DOHH2 (cell line): ENCODE measurements around the gene SLC12A8.

ENCODE experiments used
- EZH2phosphoT487 ChIP-seq: fragments of 200-600 bp; sonication (generic); IDR thresholded peaks from 2 replicates; pipeline ENCODE4 v1.6.1; 2017; ENCODE audit warnings: borderline replicate concordance, mild to moderate bottlenecking, antibody characterized with exemption, low read length, moderate library complexity, mixed read lengths
- TF ChIP-seq, protein P1 (sequence below): fragments of 200-600 bp; sonication (generic); IDR thresholded peaks from one replicate; pipeline ENCODE4 v1.5.1; 2014; ENCODE audit warnings: antibody characterized with exemption, mild to moderate bottlenecking, low read depth, low read length; ENCODE audit not compliant: poor library complexity, severe bottlenecking

DNA sequence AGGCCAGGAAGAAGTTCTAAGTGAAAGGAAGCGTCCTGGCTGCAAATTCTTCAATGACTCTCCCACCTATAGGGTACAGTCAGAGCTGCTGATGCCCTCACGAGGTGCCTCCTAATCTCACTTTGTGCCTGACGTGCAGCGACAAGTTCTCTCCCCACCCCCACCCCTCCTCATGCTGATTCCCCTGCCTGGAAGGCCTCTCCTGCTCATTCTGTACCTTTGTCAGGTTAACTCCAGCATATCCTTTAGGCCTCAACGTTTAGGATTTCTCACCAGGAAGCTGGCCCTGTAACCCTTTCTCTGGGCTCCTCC, 25.0 kb downstream of the SLC12A8 start:
- TF ChIP-seq, protein P1, sequence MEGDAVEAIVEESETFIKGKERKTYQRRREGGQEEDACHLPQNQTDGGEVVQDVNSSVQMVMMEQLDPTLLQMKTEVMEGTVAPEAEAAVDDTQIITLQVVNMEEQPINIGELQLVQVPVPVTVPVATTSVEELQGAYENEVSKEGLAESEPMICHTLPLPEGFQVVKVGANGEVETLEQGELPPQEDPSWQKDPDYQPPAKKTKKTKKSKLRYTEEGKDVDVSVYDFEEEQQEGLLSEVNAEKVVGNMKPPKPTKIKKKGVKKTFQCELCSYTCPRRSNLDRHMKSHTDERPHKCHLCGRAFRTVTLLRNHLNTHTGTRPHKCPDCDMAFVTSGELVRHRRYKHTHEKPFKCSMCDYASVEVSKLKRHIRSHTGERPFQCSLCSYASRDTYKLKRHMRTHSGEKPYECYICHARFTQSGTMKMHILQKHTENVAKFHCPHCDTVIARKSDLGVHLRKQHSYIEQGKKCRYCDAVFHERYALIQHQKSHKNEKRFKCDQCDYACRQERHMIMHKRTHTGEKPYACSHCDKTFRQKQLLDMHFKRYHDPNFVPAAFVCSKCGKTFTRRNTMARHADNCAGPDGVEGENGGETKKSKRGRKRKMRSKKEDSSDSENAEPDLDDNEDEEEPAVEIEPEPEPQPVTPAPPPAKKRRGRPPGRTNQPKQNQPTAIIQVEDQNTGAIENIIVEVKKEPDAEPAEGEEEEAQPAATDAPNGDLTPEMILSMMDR: no peak
- no peak for TF ChIP-seq EZH2phosphoT487
